ENCODE measurements around the gene CDC14B. TPM values are rescaled to one million over a fixed set of nuclear protein-coding genes. Genes with fewer than 3 reads are reported as not detected.
A peak's percentile ranks its signal among the peaks of the same experiment; 100 is the strongest.

The CDC14B gene
- total RNA-seq, 1 experiment from 2014 or later: 11.4 TPM

DNA sequence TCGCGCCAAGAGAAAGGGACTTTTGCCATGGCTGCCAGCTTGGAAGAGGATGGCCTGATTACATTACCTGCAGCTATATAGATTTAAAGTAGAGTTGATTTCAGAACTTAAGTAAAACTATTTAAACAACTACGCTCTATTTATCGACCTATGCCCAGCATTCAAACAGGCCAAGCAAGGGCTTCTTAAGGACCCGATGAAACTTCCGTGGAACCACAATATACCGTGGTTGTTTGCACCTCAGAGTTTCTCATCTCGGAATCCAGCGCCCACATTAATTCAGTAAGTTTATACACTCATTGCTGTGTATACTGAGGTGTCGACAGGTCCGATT is 505 bp upstream of the CDC14B start:
- Histone ChIP-seq H2AFZ (ENCODE audit: low read length) (peak overlapping the region; percentile 94), H4K20me1 (ENCODE audit: low read length) (peaks cover 5% of the 10 kb centered on the region; the same call in 1 of the 2 replicates), H3K36me3 (ENCODE audit: low read depth, low read length) (no peaks in the 10 kb centered on the region), H3K4me1 (ENCODE audit: insufficient read depth, low read length) (peaks cover 23% of the 10 kb centered on the region), H3F3A (ENCODE audit: low read length, unreplicated experiment) (no peaks in the 10 kb centered on the region), H3K9me2 (replicated peaks; ENCODE audit: low read length) (no peaks in the 10 kb centered on the region), H3K9me3 (ENCODE audit: low read length) (no peaks in the 10 kb centered on the region), H3K79me2 (ENCODE audit: low read length) (peaks cover 39% of the 10 kb centered on the region), H3K27ac (ENCODE audit: low read length) (peak overlapping the region; percentile 25; the same call in 1 of the 2 replicates), H3K4me2 (ENCODE audit: low read length) (peak overlapping the region; percentile 79), H3K27me3 (ENCODE audit: low read length) (no peaks in the 10 kb centered on the region), H3K9ac (ENCODE audit: low read length) (peak overlapping the region; percentile 31), H3K4me3 (ENCODE audit: low read length) (peak overlapping the region; percentile 65)
- no peak for ATAC-seq
- ChIA-PET CTCF (no interaction called here), POLR2A (ENCODE audit: unreplicated experiment) (no interaction called here)
- TF ChIP-seq, protein P1, sequence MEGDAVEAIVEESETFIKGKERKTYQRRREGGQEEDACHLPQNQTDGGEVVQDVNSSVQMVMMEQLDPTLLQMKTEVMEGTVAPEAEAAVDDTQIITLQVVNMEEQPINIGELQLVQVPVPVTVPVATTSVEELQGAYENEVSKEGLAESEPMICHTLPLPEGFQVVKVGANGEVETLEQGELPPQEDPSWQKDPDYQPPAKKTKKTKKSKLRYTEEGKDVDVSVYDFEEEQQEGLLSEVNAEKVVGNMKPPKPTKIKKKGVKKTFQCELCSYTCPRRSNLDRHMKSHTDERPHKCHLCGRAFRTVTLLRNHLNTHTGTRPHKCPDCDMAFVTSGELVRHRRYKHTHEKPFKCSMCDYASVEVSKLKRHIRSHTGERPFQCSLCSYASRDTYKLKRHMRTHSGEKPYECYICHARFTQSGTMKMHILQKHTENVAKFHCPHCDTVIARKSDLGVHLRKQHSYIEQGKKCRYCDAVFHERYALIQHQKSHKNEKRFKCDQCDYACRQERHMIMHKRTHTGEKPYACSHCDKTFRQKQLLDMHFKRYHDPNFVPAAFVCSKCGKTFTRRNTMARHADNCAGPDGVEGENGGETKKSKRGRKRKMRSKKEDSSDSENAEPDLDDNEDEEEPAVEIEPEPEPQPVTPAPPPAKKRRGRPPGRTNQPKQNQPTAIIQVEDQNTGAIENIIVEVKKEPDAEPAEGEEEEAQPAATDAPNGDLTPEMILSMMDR (conservative IDR thresholded peaks at IDR 0.05; ENCODE audit: low read depth, low read length): no peak
- no peak for TF ChIP-seq EZH2 (IDR thresholded peaks at IDR 0.05; ENCODE audit: low read length, unreplicated experiment)
- no peak for TF ChIP-seq EZH2phosphoT487 (IDR thresholded peaks at IDR 0.05; ENCODE audit: borderline replicate concordance, low read length)
- TSS peak; percentile 54 for BruUV-seq (replicated peaks)
- intact Hi-C loops (cut with micrococcal nuclease): no loop called here
- no peak for DNase-seq

DNA sequence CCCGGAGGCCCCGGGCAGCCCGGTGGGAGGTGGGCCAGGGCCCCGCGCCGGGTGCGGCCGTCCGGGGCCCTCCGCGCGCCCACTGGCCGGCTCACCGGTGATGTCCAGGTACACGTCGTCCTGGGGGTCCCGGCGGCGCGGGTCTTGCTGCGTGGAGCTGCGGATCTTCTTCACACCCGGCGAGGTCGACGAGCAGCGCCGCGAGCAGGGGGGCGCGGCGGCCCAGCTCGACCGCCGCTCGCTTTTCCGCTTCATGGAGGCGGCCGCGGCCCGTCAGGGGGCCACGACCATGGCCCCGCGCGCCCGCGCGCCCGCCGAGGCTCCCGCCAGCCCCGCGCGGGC is 548 bp downstream of the CDC14B start:
- no TSS peak for BruUV-seq (replicated peaks)
- intact Hi-C loops (cut with micrococcal nuclease): loop anchor here (5.0 kb wide), 1 partner anchor 52 kb away; no protein-coding TSS in a partner anchor
- no peaks in the 10 kb centered on the region for H3K27me3 ChIP-seq (ENCODE audit: low read length)
- ATAC-seq (peak; percentile 4; the same call in 1 of the 2 replicates), DNase-seq (no peak)
- ChIA-PET CTCF (interaction anchor here (0.6 kb wide), 1 partner anchor 868 kb away, joined by 5 read pairs; no protein-coding TSS in a partner anchor), POLR2A (ENCODE audit: unreplicated experiment) (no interaction called here)
- H3K4me2 ChIP-seq (ENCODE audit: low read length): peak overlapping the region; percentile 89
- H3F3A ChIP-seq (ENCODE audit: low read length, unreplicated experiment): no peaks in the 10 kb centered on the region
- peaks cover 50% of the 10 kb centered on the region for H3K79me2 ChIP-seq (ENCODE audit: low read length)
- H2AFZ ChIP-seq (ENCODE audit: low read length): peak overlapping the region; percentile 70; the same call in 1 of the 2 replicates
- H3K27ac ChIP-seq (ENCODE audit: low read length): no peak overlapping the region
- no peaks in the 10 kb centered on the region for H3K9me2 ChIP-seq (replicated peaks; ENCODE audit: low read length)
- peak overlapping the region; percentile 74 for H3K4me3 ChIP-seq (ENCODE audit: low read length)
- peaks cover 5% of the 10 kb centered on the region; the same call in 1 of the 2 replicates for H4K20me1 ChIP-seq (ENCODE audit: low read length)
- TF ChIP-seq EZH2 (IDR thresholded peaks at IDR 0.05; ENCODE audit: low read length, unreplicated experiment) (no peak), EZH2phosphoT487 (IDR thresholded peaks at IDR 0.05; ENCODE audit: borderline replicate concordance, low read length) (no peak)
- TF ChIP-seq, protein P1 (conservative IDR thresholded peaks at IDR 0.05; ENCODE audit: low read depth, low read length): no peak
- no peaks in the 10 kb centered on the region for H3K9me3 ChIP-seq (ENCODE audit: low read length)
- H3K9ac ChIP-seq (ENCODE audit: low read length): peak overlapping the region; percentile 55
- no peaks in the 10 kb centered on the region for H3K36me3 ChIP-seq (ENCODE audit: low read depth, low read length)
- peaks cover 23% of the 10 kb centered on the region for H3K4me1 ChIP-seq (ENCODE audit: insufficient read depth, low read length)

All from PC-3 (cell line).